ENCODE results near the gene MYT1. TPM values are rescaled to one million over a fixed set of nuclear protein-coding genes. Genes with fewer than 3 reads are reported as not detected.
"Not testable (repeated sequence)": the region's sequence is repeated elsewhere in the genome, so short reads cannot be mapped to it uniquely, and the experiment has no call there.

Gene MYT1
- total RNA-seq, 3 donors from 2014 or later, result not detected

- not testable (repeated sequence) for H3K9me3 Mint-ChIP-seq; DNase-seq; H3K27me3 Mint-ChIP-seq (ENCODE audit: low read depth); ATAC-seq; H3K4me1 Mint-ChIP-seq (ENCODE audit: low read depth); H3K4me3 Mint-ChIP-seq; H3K36me3 Mint-ChIP-seq (ENCODE audit: insufficient read depth)
These were observed 70.8 kb downstream of the MYT1 start for GRCh38 chr20:64234921-64235565.

- no peaks in the 10 kb centered on the region for H3K27me3 Mint-ChIP-seq (ENCODE audit: low read depth)
- DNase-seq, result no peak
- no peak for ATAC-seq
- H3K9me3 Mint-ChIP-seq, result no peaks in the 10 kb centered on the region
- H3K36me3 Mint-ChIP-seq (ENCODE audit: insufficient read depth), result no peaks in the 10 kb centered on the region
- peaks cover 10% of the 10 kb centered on the region for H3K4me1 Mint-ChIP-seq (ENCODE audit: low read depth)
- no peak overlapping the region for H3K4me3 Mint-ChIP-seq
These were observed 72.2 kb downstream of the MYT1 start for GRCh38 chr20:64236137-64237088.

- ATAC-seq (no peak), DNase-seq (no peak)
- Mint-ChIP-seq H3K36me3 (ENCODE audit: insufficient read depth) (no peaks in the 10 kb centered on the region), H3K9me3 (no peaks in the 10 kb centered on the region), H3K4me3 (no peak overlapping the region), H3K4me1 (ENCODE audit: low read depth) (peaks cover 10% of the 10 kb centered on the region), H3K27me3 (ENCODE audit: low read depth) (no peaks in the 10 kb centered on the region)
These were observed 73.1 kb downstream of the MYT1 start for GRCh38 chr20:64237316-64237715.

GRCh38 chr20:64238115-64238825, 74.0 kb downstream of the MYT1 start:
- no peaks in the 10 kb centered on the region for H3K9me3 Mint-ChIP-seq
- ATAC-seq, result no peak
- no peaks in the 10 kb centered on the region for H3K36me3 Mint-ChIP-seq (ENCODE audit: insufficient read depth)
- H3K4me3 Mint-ChIP-seq, result no peak overlapping the region
- no peaks in the 10 kb centered on the region for H3K27me3 Mint-ChIP-seq (ENCODE audit: low read depth)
- DNase-seq, result no peak
- H3K4me1 Mint-ChIP-seq (ENCODE audit: low read depth), result peaks cover 7% of the 10 kb centered on the region

GRCh38 chr20:64238851-64239387, 74.7 kb downstream of the MYT1 start:
- H3K36me3 Mint-ChIP-seq (ENCODE audit: insufficient read depth), result no peaks in the 10 kb centered on the region
- no peak overlapping the region for H3K4me3 Mint-ChIP-seq
- ATAC-seq, result no peak
- DNase-seq, result no peak
- peaks cover under 1% of the 10 kb centered on the region for H3K4me1 Mint-ChIP-seq (ENCODE audit: low read depth)
- no peaks in the 10 kb centered on the region for H3K27me3 Mint-ChIP-seq (ENCODE audit: low read depth)
- no peaks in the 10 kb centered on the region for H3K9me3 Mint-ChIP-seq

GRCh38 chr20:64239449-64240242, 75.4 kb downstream of the MYT1 start:
- Mint-ChIP-seq H3K9me3 (no peaks in the 10 kb centered on the region), H3K4me1 (ENCODE audit: low read depth) (no peaks in the 10 kb centered on the region), H3K4me3 (no peak overlapping the region), H3K27me3 (ENCODE audit: low read depth) (peaks cover 2% of the 10 kb centered on the region), H3K36me3 (ENCODE audit: insufficient read depth) (no peaks in the 10 kb centered on the region)
- ATAC-seq (no peak), DNase-seq (no peak)

GRCh38 chr20:64240243-64241015, 76.2 kb downstream of the MYT1 start:
- H3K36me3 Mint-ChIP-seq (ENCODE audit: insufficient read depth), result no peaks in the 10 kb centered on the region
- DNase-seq (no peak), ATAC-seq (no peak)
- H3K4me3 Mint-ChIP-seq, result no peak overlapping the region
- H3K9me3 Mint-ChIP-seq, result no peaks in the 10 kb centered on the region
- no peaks in the 10 kb centered on the region for H3K4me1 Mint-ChIP-seq (ENCODE audit: low read depth)
- H3K27me3 Mint-ChIP-seq (ENCODE audit: low read depth), result peaks cover 5% of the 10 kb centered on the region

- no peaks in the 10 kb centered on the region for H3K4me1 Mint-ChIP-seq (ENCODE audit: low read depth)
- no peaks in the 10 kb centered on the region for H3K36me3 Mint-ChIP-seq (ENCODE audit: insufficient read depth)
- no peak for DNase-seq
- H3K9me3 Mint-ChIP-seq, result no peaks in the 10 kb centered on the region
- no peak for ATAC-seq
- H3K4me3 Mint-ChIP-seq, result no peak overlapping the region
- peaks cover 10% of the 10 kb centered on the region for H3K27me3 Mint-ChIP-seq (ENCODE audit: low read depth)
These were observed 76.8 kb downstream of the MYT1 start for GRCh38 chr20:64241061-64241460.

GRCh38 chr20:64242003-64242796, 77.9 kb downstream of the MYT1 start:
- no peak for DNase-seq
- Mint-ChIP-seq H3K9me3 (no peaks in the 10 kb centered on the region), H3K4me1 (ENCODE audit: low read depth) (no peaks in the 10 kb centered on the region), H3K27me3 (ENCODE audit: low read depth) (peaks cover 19% of the 10 kb centered on the region), H3K36me3 (ENCODE audit: insufficient read depth) (no peaks in the 10 kb centered on the region), H3K4me3 (no peak overlapping the region)
- no peak for ATAC-seq

GRCh38 chr20:64242797-64243475, 78.7 kb downstream of the MYT1 start:
- Mint-ChIP-seq H3K4me3 (no peak overlapping the region), H3K4me1 (ENCODE audit: low read depth) (no peaks in the 10 kb centered on the region), H3K9me3 (no peaks in the 10 kb centered on the region), H3K36me3 (ENCODE audit: insufficient read depth) (no peaks in the 10 kb centered on the region), H3K27me3 (ENCODE audit: low read depth) (peaks cover 23% of the 10 kb centered on the region)
- ATAC-seq (no peak), DNase-seq (no peak)

- Mint-ChIP-seq H3K4me3 (no peak overlapping the region), H3K36me3 (ENCODE audit: insufficient read depth) (no peaks in the 10 kb centered on the region), H3K27me3 (ENCODE audit: low read depth) (peaks cover 23% of the 10 kb centered on the region), H3K9me3 (no peaks in the 10 kb centered on the region), H3K4me1 (ENCODE audit: low read depth) (no peaks in the 10 kb centered on the region)
- no peak for ATAC-seq
- DNase-seq, result no peak
These were observed 80.1 kb downstream of the MYT1 start for GRCh38 chr20:64244281-64244805.

Measured in activated T-cell treated with anti-CD3 and anti-CD28 coated beads, Interleukin-2, amount 50 U/mL, for 4 hours (primary cell).